Esophagus muscularis mucosa (tissue), 3 donors: ENCODE measurements around the gene RUSC1.

Experiments
- POLR2AphosphoS5 ChIP-seq, 2 donors: sonication (generic); formaldehyde crosslinking; IDR thresholded peaks; one replicate each; pipeline ENCODE4 v1.6.1; 2017; ENCODE audit warnings: antibody characterized with exemption in 2 of 2
- TF ChIP-seq, protein P1 (sequence below), 3 experiments: fragments of 200-600 bp in 2 of 3; fragments of 450-650 bp in 1 of 3; sonication (generic) in 2 of 3; IDR thresholded peaks; one replicate each; pipeline ENCODE4 v1.5.1; 2017 to 2019; ENCODE audit warnings: antibody characterized with exemption in 3 of 3, mild to moderate bottlenecking in 2 of 3, moderate library complexity in 1 of 3

DNA sequence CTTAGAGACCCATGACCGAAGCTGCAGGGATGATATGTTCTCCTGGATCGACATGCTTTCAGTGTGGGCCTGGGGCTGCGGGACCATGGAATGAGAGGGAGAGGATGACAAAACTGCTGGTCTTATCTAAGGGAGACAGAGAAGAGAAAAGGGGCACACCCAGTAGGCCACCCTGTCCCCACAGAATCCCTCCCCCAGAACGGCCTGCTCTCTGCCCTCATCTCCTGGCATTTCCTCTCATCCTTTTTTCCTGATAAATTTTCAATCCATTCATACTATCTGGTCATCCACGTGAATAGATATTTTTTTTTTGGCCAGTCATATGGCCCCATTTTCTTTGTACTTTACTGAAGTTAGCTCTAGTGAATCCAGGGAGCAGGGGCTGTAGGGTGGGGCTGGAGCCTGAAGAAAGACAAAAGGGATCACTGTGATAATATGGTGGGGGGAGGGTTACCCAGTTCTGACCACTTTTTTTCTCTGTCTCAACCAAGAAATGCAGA is 19.3 kb upstream of the RUSC1 start, which contains the start of gene PKLR:
- TF ChIP-seq, protein P1, sequence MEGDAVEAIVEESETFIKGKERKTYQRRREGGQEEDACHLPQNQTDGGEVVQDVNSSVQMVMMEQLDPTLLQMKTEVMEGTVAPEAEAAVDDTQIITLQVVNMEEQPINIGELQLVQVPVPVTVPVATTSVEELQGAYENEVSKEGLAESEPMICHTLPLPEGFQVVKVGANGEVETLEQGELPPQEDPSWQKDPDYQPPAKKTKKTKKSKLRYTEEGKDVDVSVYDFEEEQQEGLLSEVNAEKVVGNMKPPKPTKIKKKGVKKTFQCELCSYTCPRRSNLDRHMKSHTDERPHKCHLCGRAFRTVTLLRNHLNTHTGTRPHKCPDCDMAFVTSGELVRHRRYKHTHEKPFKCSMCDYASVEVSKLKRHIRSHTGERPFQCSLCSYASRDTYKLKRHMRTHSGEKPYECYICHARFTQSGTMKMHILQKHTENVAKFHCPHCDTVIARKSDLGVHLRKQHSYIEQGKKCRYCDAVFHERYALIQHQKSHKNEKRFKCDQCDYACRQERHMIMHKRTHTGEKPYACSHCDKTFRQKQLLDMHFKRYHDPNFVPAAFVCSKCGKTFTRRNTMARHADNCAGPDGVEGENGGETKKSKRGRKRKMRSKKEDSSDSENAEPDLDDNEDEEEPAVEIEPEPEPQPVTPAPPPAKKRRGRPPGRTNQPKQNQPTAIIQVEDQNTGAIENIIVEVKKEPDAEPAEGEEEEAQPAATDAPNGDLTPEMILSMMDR (IDR thresholded peaks at IDR 0.05) = no peak
- no peak for TF ChIP-seq POLR2AphosphoS5 (IDR thresholded peaks at IDR 0.05)
